Liver (tissue), 3 donors: Measurements from ENCODE around the gene OR2A12.

Experiments
- ATF3 ChIP-seq: IDR thresholded peaks from 2 replicates; pipeline ENCODE4 v1.6.1; 2016; ENCODE audit warnings: antibody characterized with exemption
- CTCF ChIP-seq: fragments of 150-350 bp; IDR thresholded peaks from 2 replicates; pipeline ENCODE4 v1.5.1; 2017; ENCODE audit warnings: improper control_type of control experiment, low read depth, low read length; ENCODE audit not compliant: missing input control
- EGR1 ChIP-seq, 2 donors: IDR thresholded peaks; 2 replicates each; pipeline ENCODE4 v1.6.1; 2016 to 2018; ENCODE audit warnings: antibody characterized with exemption in 2 of 2, low read depth in 2 of 2
- GABPA ChIP-seq, 2 donors: IDR thresholded peaks in 1 of 2; conservative IDR thresholded peaks in 1 of 2; 2 replicates each; pipeline ENCODE4 v1.6.1; 2016; ENCODE audit warnings: antibody characterized with exemption in 2 of 2, mild to moderate bottlenecking in 1 of 2, moderate library complexity in 1 of 2
- HNF4G ChIP-seq: IDR thresholded peaks from 2 replicates; pipeline ENCODE4 v1.6.1; 2016; ENCODE audit warnings: antibody characterized with exemption
- JUND ChIP-seq, 2 donors: IDR thresholded peaks; 2 replicates each; pipeline ENCODE4 v1.6.1; 2016; ENCODE audit warnings: antibody characterized with exemption in 2 of 2
- MAX ChIP-seq: IDR thresholded peaks from 2 replicates; pipeline ENCODE4 v1.6.1; 2016; ENCODE audit warnings: antibody characterized with exemption
- NR2F2 ChIP-seq: IDR thresholded peaks from 2 replicates; pipeline ENCODE4 v1.6.1; 2016; ENCODE audit warnings: antibody characterized with exemption
- REST ChIP-seq: IDR thresholded peaks from 2 replicates; pipeline ENCODE4 v1.6.1; 2016; ENCODE audit warnings: antibody characterized with exemption, mild to moderate bottlenecking
- RXRA ChIP-seq, 2 donors: IDR thresholded peaks; 2 replicates each; pipeline ENCODE4 v1.6.1; 2017 to 2018; ENCODE audit warnings: antibody characterized with exemption in 2 of 2, mild to moderate bottlenecking in 1 of 2
- SP1 ChIP-seq: IDR thresholded peaks from 2 replicates; pipeline ENCODE4 v1.6.1; 2018; ENCODE audit warnings: antibody characterized with exemption, mild to moderate bottlenecking
- TAF1 ChIP-seq: conservative IDR thresholded peaks from 2 replicates; pipeline ENCODE4 v1.6.1; 2016; ENCODE audit warnings: antibody characterized with exemption, mild to moderate bottlenecking
- ZBTB33 ChIP-seq: IDR thresholded peaks from 2 replicates; pipeline ENCODE4 v1.6.1; 2016; ENCODE audit warnings: antibody characterized with exemption
- donor health status: healthy.
- donor health status: healthy.

- TF ChIP-seq CTCF = no peak
- no peak for TF ChIP-seq TAF1
- TF ChIP-seq ZBTB33 = peak; percentile 40
- peak; percentile 67 to 68 for TF ChIP-seq JUND (IDR thresholded peaks at IDR 0.05)
- no peak for TF ChIP-seq REST
- TF ChIP-seq EGR1 (IDR thresholded peaks at IDR 0.05; ENCODE audit: low read depth in 2 of 2) = no peak
- no peak for TF ChIP-seq GABPA (IDR thresholded peaks at IDR 0.05 in 1 of 2, conservative IDR thresholded peaks at IDR 0.05 in 1 of 2)
- TF ChIP-seq NR2F2 = no peak
- peak; percentile 72 for TF ChIP-seq MAX
- peak; percentile 66 to 76 for TF ChIP-seq RXRA (IDR thresholded peaks at IDR 0.05)
- peak; percentile 77 for TF ChIP-seq HNF4G
- peak; percentile 64 for TF ChIP-seq SP1
- TF ChIP-seq ATF3 = no peak
Measured at GRCh38 chr7:144144426-144144825, 58.3 kb downstream of the OR2A12 start.
